ENCODE data around the gene SEMA4D.

The SEMA4D gene

DNA sequence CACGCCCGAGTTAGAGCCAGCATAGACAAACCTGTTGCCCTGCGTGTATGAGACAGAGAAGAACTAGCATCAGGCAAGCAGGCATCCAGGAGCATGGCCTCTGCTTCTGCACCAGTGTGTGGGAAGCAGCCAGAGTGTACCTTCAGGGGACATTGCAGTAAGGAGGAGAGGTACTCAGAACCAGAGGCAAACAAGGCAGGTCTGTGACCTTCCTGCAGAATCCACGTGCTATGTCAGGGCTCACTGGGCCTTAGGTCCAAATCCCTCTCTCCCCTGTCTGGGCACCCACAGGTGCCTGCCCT lies 116.7 kb downstream of the SEMA4D start:
- H4K8ac ChIP-seq (ENCODE audit: low read depth, low read length), result no peak overlapping the region
- no peak overlapping the region for H2BK120ac ChIP-seq (ENCODE audit: low read depth, low read length)
- H2BK15ac ChIP-seq (replicated peaks; ENCODE audit: low read depth), result no peak overlapping the region
- H3K4me3 ChIP-seq (ENCODE audit: low read length), result no peak overlapping the region
- H3K27me3 ChIP-seq (ENCODE audit: insufficient read depth, low read length, poor library complexity), result no peaks in the 10 kb centered on the region
- H3K18ac ChIP-seq (ENCODE audit: low read length), result no peak overlapping the region
- no peak overlapping the region for H3K4ac ChIP-seq (ENCODE audit: low read depth, low read length)
- no peaks in the 10 kb centered on the region for H3K79me2 ChIP-seq (ENCODE audit: control insufficient read depth, insufficient read depth, low read length)
- WGBS (ENCODE audit: extremely low coverage, insufficient coverage, low lambda C conversion rate), result no CpG with 5 or more reads among the region's 4 CpGs
- H2BK5ac ChIP-seq (ENCODE audit: low read length), result no peak overlapping the region
- no peaks in the 10 kb centered on the region for H3K36me3 ChIP-seq (ENCODE audit: control insufficient read depth, insufficient read depth, low read length)
- H3K4me1 ChIP-seq (ENCODE audit: control insufficient read depth, low read depth, low read length), result no peaks in the 10 kb centered on the region
- H4K5ac ChIP-seq (ENCODE audit: low read length), result no peak overlapping the region
- H2AK5ac ChIP-seq (ENCODE audit: low read length), result no peak overlapping the region
- no peaks in the 10 kb centered on the region for H3K79me1 ChIP-seq (ENCODE audit: low read length)
- no peak overlapping the region for H3K9ac ChIP-seq (ENCODE audit: low read length)
- no peak overlapping the region for H3K4me2 ChIP-seq (ENCODE audit: low read length)
- H3K56ac ChIP-seq (ENCODE audit: low read length), result no peak overlapping the region
- no peak for DNase-seq
- H3K23ac ChIP-seq (ENCODE audit: low read length), result no peak overlapping the region
- no peak overlapping the region for H3K27ac ChIP-seq (ENCODE audit: low read depth, low read length)

DNA sequence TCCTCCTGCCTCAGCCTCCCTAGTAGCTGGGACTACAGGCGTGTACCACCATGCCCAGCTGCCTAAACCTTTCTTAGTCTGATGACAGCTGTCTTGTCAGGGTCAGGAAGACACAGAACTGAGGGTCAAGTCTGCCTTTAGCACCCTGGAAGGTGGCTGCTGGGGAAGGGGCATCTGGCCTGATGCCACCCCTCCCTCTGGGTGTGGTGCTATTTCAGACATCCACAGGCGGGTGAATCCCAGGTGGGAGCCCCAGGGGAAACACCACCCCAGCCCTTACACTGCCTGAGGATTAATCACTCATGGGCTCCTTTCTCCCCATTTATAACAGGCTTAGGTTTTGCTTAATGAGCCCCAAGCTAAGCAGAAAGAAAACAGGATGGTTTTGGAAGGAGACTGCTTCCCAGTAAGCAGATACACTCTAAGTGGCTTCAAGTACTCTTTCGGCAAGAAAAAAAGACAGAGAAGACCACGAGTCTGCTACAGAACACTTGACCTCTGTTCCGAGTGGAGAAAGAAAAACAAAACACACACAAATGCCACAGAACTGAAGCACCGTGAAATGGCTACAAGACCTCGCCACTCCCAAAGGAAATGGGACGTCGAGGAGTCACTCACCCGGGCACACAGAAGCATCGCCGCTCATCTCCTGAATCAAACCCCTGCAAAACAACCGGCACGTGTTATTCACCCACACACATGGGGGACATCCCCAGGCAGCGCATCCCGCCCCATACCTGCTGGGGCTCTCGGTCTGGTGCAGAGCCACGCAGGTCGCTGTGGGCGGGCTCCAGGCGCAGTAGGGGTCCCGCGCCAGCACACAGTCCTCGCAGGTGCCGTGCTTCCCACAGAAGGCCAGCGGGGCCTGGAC lies 117.2 kb downstream of the SEMA4D start:
- no peaks in the 10 kb centered on the region for H3K36me3 ChIP-seq (ENCODE audit: control insufficient read depth, insufficient read depth, low read length)
- no peak overlapping the region for H4K8ac ChIP-seq (ENCODE audit: low read depth, low read length)
- no peak overlapping the region for H2BK5ac ChIP-seq (ENCODE audit: low read length)
- H3K23ac ChIP-seq (ENCODE audit: low read length), result no peak overlapping the region
- no peak overlapping the region for H2BK120ac ChIP-seq (ENCODE audit: low read depth, low read length)
- H3K4me2 ChIP-seq (ENCODE audit: low read length), result no peak overlapping the region
- WGBS (ENCODE audit: extremely low coverage, insufficient coverage, low lambda C conversion rate), result no CpG with 5 or more reads among the region's 26 CpGs
- H3K56ac ChIP-seq (ENCODE audit: low read length), result no peak overlapping the region
- no peaks in the 10 kb centered on the region for H3K27me3 ChIP-seq (ENCODE audit: insufficient read depth, low read length, poor library complexity)
- H3K18ac ChIP-seq (ENCODE audit: low read length), result no peak overlapping the region
- no peak for DNase-seq
- no peak overlapping the region for H3K4ac ChIP-seq (ENCODE audit: low read depth, low read length)
- no peak overlapping the region for H3K9ac ChIP-seq (ENCODE audit: low read length)
- H4K5ac ChIP-seq (ENCODE audit: low read length), result no peak overlapping the region
- no peak overlapping the region for H3K4me3 ChIP-seq (ENCODE audit: low read length)
- no peak overlapping the region for H2BK15ac ChIP-seq (replicated peaks; ENCODE audit: low read depth)
- H3K4me1 ChIP-seq (ENCODE audit: control insufficient read depth, low read depth, low read length), result no peaks in the 10 kb centered on the region
- H3K27ac ChIP-seq (ENCODE audit: low read depth, low read length), result no peak overlapping the region
- H3K79me2 ChIP-seq (ENCODE audit: control insufficient read depth, insufficient read depth, low read length), result no peaks in the 10 kb centered on the region
- H2AK5ac ChIP-seq (ENCODE audit: low read length), result no peak overlapping the region
- H3K79me1 ChIP-seq (ENCODE audit: low read length), result no peaks in the 10 kb centered on the region

DNA sequence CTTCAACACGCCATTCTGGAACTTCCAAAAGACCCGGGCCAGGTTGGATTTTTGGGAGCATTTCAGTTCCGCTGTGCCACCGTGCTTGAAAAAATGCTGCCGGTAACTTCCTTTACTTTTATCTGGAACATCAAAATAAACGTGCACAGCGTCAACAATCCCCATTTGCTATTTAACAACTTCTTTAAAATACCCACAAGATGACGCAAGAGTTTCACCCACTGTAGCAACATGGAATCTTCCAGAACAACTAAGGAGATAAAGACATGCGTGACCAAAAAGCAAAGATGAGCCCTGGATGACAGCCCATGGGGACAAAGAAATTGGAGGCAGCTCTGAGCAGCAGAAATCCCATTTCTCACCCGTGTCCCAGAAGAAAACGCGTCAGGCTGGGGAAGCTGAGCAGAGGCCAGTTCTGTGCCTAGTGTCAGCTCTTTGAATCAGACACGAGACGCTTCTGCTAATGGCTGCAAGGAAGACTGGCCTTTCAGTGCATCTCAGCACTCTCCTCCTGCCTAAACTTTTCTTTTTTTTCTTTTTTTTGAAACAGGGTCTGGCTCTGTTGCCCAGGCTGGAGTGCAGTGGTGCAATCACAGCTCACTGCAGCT lies 118.3 kb downstream of the SEMA4D start:
- no peak overlapping the region for H3K4ac ChIP-seq (ENCODE audit: low read depth, low read length)
- no peak overlapping the region for H4K8ac ChIP-seq (ENCODE audit: low read depth, low read length)
- peaks cover 1% of the 10 kb centered on the region for H3K4me1 ChIP-seq (ENCODE audit: control insufficient read depth, low read depth, low read length)
- H3K27me3 ChIP-seq (ENCODE audit: insufficient read depth, low read length, poor library complexity), result no peaks in the 10 kb centered on the region
- no peak overlapping the region for H2BK15ac ChIP-seq (replicated peaks; ENCODE audit: low read depth)
- H3K56ac ChIP-seq (ENCODE audit: low read length), result no peak overlapping the region
- no peaks in the 10 kb centered on the region for H3K79me1 ChIP-seq (ENCODE audit: low read length)
- no peak for DNase-seq
- no peaks in the 10 kb centered on the region for H3K79me2 ChIP-seq (ENCODE audit: control insufficient read depth, insufficient read depth, low read length)
- H4K5ac ChIP-seq (ENCODE audit: low read length), result no peak overlapping the region
- no peak overlapping the region for H2BK5ac ChIP-seq (ENCODE audit: low read length)
- no peak overlapping the region for H3K4me2 ChIP-seq (ENCODE audit: low read length)
- no peak overlapping the region for H2AK5ac ChIP-seq (ENCODE audit: low read length)
- no peak overlapping the region for H3K4me3 ChIP-seq (ENCODE audit: low read length)
- H3K36me3 ChIP-seq (ENCODE audit: control insufficient read depth, insufficient read depth, low read length), result no peaks in the 10 kb centered on the region
- WGBS (ENCODE audit: extremely low coverage, insufficient coverage, low lambda C conversion rate), result no CpG with 5 or more reads among the region's 14 CpGs
- H3K23ac ChIP-seq (ENCODE audit: low read length), result no peak overlapping the region
- no peak overlapping the region for H3K18ac ChIP-seq (ENCODE audit: low read length)
- H3K9ac ChIP-seq (ENCODE audit: low read length), result no peak overlapping the region
- no peak overlapping the region for H2BK120ac ChIP-seq (ENCODE audit: low read depth, low read length)
- no peak overlapping the region for H3K27ac ChIP-seq (ENCODE audit: low read depth, low read length)

DNA sequence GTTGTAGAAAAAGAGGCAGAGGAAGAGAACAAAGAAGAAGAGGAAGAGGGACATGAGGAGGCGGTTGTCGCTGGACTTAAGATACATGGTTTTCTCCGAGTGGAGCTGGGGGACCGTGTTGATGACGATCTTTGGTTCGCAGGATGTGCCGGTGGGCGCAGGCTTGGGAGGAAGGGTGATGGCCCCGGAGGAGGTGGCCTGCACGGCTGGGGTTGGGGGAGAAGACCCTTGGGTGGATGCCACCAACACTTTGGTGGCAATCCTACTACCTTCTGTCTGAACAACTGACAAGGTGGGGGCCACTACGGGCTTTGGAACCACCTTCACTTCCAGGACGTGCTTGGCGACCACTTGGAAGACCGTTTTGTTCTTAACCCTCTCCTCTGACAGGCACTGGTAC lies 118.9 kb downstream of the SEMA4D start:
- Histone ChIP-seq H3K79me2 (ENCODE audit: control insufficient read depth, insufficient read depth, low read length) (no peaks in the 10 kb centered on the region), H3K4me2 (ENCODE audit: low read length) (no peak overlapping the region), H3K79me1 (ENCODE audit: low read length) (no peaks in the 10 kb centered on the region), H2AK5ac (ENCODE audit: low read length) (no peak overlapping the region), H3K18ac (ENCODE audit: low read length) (no peak overlapping the region), H3K56ac (ENCODE audit: low read length) (no peak overlapping the region), H3K4me3 (ENCODE audit: low read length) (no peak overlapping the region), H3K23ac (ENCODE audit: low read length) (no peak overlapping the region), H3K36me3 (ENCODE audit: control insufficient read depth, insufficient read depth, low read length) (no peaks in the 10 kb centered on the region), H2BK5ac (ENCODE audit: low read length) (no peak overlapping the region), H4K8ac (ENCODE audit: low read depth, low read length) (no peak overlapping the region), H3K9ac (ENCODE audit: low read length) (no peak overlapping the region), H2BK120ac (ENCODE audit: low read depth, low read length) (no peak overlapping the region), H3K27ac (ENCODE audit: low read depth, low read length) (no peak overlapping the region), H3K4ac (ENCODE audit: low read depth, low read length) (no peak overlapping the region), H3K27me3 (ENCODE audit: insufficient read depth, low read length, poor library complexity) (no peaks in the 10 kb centered on the region), H3K4me1 (ENCODE audit: control insufficient read depth, low read depth, low read length) (peaks cover 1% of the 10 kb centered on the region), H2BK15ac (replicated peaks; ENCODE audit: low read depth) (no peak overlapping the region), H4K5ac (ENCODE audit: low read length) (no peak overlapping the region)
- no peak for DNase-seq
- WGBS (ENCODE audit: extremely low coverage, insufficient coverage, low lambda C conversion rate), result no CpG with 5 or more reads among the region's 14 CpGs

DNA sequence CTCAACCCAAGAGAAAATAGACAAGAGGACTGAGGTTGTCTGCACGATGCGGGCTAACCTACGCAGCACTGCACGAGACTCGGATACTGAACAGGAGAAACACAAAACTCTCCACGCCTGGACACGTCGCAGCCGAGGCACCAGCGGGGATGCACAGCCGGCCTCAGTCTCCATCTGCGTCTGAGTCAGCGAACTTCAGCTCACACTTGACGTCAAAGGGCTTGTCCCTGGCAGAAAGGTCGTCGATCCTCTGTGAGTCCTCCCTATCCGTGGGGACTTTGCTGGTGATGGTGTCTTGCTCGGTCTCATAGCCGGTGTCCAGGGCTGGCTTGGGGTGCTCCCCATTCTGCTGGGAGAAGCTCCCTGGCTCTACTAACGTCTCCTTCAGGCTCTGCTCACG lies 119.4 kb downstream of the SEMA4D start:
- no peak overlapping the region for H3K23ac ChIP-seq (ENCODE audit: low read length)
- H2AK5ac ChIP-seq (ENCODE audit: low read length), result no peak overlapping the region
- no peaks in the 10 kb centered on the region for H3K79me2 ChIP-seq (ENCODE audit: control insufficient read depth, insufficient read depth, low read length)
- H2BK5ac ChIP-seq (ENCODE audit: low read length), result no peak overlapping the region
- H3K27me3 ChIP-seq (ENCODE audit: insufficient read depth, low read length, poor library complexity), result no peaks in the 10 kb centered on the region
- H3K9ac ChIP-seq (ENCODE audit: low read length), result no peak overlapping the region
- no peak overlapping the region for H4K8ac ChIP-seq (ENCODE audit: low read depth, low read length)
- peaks cover 1% of the 10 kb centered on the region for H3K4me1 ChIP-seq (ENCODE audit: control insufficient read depth, low read depth, low read length)
- no peak overlapping the region for H2BK120ac ChIP-seq (ENCODE audit: low read depth, low read length)
- DNase-seq, result no peak
- no peaks in the 10 kb centered on the region for H3K79me1 ChIP-seq (ENCODE audit: low read length)
- H3K4me2 ChIP-seq (ENCODE audit: low read length), result no peak overlapping the region
- no peak overlapping the region for H3K18ac ChIP-seq (ENCODE audit: low read length)
- no peak overlapping the region for H2BK15ac ChIP-seq (replicated peaks; ENCODE audit: low read depth)
- no peak overlapping the region for H3K27ac ChIP-seq (ENCODE audit: low read depth, low read length)
- no peak overlapping the region for H3K56ac ChIP-seq (ENCODE audit: low read length)
- no peak overlapping the region for H3K4me3 ChIP-seq (ENCODE audit: low read length)
- WGBS (ENCODE audit: extremely low coverage, insufficient coverage, low lambda C conversion rate), result no CpG with 5 or more reads among the region's 21 CpGs
- H4K5ac ChIP-seq (ENCODE audit: low read length), result no peak overlapping the region
- H3K4ac ChIP-seq (ENCODE audit: low read depth, low read length), result no peak overlapping the region
- no peaks in the 10 kb centered on the region for H3K36me3 ChIP-seq (ENCODE audit: control insufficient read depth, insufficient read depth, low read length)

All from mesendoderm (in vitro differentiated cells).